ENCODE results near the gene TSPAN9.

Gene TSPAN9

GRCh38 chr12:3323002-3323685 is 246.0 kb downstream of the TSPAN9 start:
- DNase-seq = no peak

DNA sequence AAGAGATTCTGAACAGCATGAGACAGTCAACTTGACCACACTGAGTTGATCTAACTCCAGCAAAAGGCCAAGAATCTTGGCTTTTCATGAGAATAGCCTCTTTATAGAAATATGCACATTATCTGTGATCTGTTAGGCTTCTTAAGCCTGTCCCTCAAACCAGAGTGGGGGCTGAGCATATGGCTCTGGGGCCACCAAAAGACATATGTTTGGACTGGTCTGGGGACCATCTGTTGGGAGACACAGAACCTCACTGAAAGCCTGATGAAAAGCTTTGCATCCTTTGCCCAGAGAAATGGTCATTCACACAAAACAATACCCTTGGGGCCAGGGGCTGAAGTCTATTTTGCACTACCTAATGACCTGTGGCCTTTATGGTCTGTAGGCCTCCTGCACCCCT is 248.6 kb downstream of the TSPAN9 start:
- no peak for DNase-seq

DNA sequence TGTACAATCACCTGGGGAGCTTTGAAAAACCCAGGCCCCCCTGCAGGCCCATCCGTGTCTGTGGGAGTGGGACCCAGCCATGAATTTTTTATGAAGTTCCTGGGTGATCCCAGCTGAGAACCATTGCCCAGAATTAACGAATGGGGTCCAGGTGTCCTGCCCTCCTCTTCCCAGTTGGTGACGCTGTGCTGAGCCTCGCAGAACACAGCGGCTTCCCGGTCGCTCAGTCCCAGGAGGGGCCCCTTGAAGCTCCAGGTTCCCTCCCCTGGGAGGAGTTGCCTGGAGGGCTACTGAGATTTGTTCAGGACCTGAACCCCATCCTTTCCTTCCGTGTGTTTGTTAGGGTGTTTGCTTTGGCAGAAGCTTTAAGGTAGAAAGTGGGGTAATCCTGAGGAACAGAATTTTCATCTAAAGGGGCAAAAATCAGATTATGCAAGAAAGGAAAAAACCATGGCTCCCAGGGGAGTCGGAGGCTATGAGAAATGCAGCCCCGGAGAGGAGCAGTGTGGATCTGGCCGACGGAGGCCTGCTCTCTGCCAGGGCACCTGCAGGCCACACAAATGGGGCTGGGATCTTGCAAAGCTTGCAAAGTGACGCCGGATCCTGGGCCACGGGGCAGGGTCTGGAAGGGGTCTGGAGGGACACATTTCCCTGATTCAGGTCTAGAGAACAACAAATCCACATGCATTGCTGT is 249.1 kb downstream of the TSPAN9 start:
- no peak for DNase-seq

DNA sequence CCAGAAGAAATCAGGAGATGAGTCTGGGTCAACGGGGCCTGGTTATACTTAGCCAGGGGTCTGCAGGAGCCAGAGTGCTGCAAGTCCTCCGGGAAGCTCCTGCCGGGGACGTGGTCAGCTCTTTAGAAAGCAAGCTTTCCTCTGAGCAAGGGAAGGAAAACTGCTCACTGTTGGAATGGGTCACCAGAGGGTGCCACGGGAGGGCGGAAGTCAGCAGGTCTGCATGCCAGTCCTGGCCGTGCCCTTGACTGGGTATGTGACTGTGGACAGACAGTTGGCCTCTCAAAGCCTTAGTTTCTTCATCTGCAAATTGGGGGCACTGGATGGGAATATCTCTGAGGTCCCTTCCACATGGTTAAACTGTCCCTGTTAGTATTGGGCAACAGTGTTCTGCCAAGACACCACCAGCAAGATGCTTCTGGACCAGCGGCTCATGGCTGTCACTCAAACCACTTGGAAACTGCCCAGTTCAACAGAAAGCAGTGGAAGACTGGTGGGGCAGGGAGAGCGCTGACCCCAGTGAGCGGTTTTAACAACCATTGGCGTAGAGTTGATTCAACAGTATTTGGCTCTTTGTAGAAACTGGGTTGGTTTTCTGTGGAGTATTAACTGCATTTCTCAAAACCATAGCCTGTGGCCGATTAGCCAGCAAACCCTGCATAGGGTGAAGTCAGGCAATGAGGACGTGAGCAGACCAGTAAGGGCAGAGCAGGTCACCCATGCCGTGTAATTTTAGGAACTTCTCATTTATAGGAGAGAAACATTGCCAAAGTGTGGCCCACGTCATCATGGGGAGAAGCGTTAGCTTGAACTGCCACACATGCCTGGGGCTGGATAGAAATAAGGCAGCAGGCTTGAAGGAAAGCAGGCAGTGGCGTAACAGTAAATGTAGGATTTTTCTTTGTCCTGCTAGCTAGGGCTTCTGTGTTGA is 249.9 kb downstream of the TSPAN9 start:
- no peak for DNase-seq

DNA sequence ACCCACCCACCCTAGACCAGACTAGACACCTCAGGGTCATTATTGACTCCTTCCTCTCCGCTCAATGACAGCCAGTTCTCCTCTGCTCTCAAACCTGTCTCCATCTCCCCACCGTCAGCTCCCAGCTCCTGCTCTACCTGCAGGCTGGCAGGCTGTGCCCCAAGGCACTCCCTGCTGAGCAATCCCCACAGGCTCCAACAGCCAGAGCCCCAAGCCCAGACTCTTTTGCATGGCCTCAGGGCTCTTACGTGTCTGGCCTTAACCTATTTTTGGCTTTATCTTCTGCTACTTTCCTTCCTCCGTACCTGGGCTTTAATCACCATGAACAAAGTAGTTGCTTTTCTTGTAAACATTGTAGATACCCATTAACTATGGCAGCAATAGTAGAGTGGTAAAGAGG is 250.9 kb downstream of the TSPAN9 start:
- no peak for DNase-seq

DNA sequence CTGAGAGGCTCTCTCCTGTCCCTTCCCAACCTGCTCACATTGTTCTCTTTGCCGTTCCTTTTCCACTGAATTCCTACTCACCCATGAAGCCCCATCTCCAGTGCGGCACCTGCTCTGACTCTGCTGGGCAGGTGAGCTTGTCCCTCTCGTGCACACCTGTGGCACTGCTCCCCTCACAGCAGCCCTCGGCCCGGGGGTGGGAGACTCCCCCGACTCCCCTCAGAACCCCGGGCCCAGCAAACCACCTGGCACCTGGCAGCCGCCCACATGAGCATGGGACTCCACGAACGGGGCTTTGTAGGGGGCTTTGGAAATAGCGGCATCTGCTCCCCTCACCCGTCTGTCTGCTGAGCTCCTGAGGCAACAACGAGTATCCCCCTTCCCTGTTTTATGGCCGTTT is 251.4 kb downstream of the TSPAN9 start:
- no peak for DNase-seq

- no peak for DNase-seq
Measured at GRCh38 chr12:3329361-3329760, 252.2 kb downstream of the TSPAN9 start.

GRCh38 chr12:3330976-3331510 is 253.9 kb downstream of the TSPAN9 start:
- no peak for DNase-seq

DNA sequence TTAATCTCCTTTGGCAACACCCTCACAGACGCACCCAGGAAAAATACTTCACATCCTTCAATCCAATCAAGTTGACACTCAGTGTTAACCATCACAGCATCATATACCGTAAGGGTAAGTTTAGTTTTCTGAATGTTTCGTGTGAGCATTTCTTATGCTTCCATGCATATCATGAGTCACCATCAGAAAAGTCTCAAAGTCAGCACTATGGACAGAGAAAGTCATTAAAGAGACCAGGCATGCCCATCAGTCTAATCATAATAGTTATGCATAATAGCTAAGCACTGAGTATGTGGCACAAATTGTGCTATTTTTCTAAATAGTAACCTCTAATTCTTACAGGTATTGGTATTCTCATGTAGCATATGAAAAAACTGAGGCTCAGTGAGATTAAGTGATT is 255.0 kb downstream of the TSPAN9 start:
- DNase-seq = no peak

DNA sequence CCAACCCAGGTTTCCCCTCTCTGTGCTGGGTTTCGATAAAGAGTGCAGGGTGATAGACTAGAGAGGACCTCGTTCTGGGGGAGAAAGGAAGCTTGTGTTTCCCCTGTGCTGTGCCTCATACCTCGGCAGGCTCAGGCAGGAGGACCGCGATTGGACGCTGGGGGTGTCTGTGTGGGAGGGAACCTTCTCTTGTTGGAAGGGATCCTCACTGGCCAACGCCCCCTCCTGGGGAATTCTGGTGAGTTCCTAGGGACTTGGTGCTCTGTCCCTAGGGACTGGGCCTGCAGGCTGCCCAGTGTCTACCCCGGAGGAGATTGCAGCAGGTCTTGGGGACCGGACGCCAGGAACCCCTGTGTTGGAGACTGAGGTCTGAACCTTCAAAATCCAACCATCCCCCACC is 256.4 kb downstream of the TSPAN9 start:
- no peak for DNase-seq

DNA sequence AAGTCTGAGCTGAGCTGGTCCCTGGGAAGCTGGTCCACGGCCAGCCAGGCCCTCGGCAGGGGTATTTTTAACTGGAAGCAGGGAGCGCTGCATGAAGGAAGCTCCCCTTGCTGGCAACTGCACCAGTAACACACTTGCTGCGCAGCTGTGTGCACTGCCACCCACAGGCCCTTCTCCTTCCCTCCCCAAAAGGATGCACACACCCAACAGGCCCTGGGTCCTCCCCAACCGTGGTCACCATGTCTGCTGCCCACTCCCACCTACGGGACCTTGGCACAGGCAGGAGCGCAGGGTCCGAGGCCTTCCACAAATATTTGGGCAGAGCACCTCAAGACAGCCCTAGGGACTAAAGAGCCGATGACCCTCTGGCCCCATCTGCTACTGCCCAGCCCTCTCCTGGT is 256.8 kb downstream of the TSPAN9 start:
- no peak for DNase-seq

DNA sequence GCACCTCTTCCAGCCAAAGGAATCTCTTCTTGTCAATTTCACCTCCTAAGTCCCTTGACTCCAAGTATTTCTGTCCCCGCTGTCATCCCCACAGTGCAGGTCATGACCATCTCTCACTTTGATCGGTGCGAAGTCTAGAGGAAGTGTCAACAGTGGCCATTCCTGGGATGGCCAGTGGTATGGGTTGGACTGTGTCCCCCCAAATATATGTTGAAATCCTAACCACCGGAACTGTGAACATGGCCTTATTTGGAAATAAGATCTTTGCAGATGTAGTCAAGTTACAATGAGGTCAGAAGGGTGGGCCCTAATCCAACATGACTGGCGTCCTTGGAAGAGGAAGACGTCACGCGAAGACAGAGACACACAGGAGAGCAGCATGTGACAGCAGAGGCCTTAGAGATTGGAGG is 257.9 kb downstream of the TSPAN9 start:
- DNase-seq = no peak
